Suppressor macrophage treated with lipopolysaccharide for 1 hour (primary cell): ENCODE results near the gene FRMD4A.
"Not testable (repeated sequence)": the region's sequence is repeated elsewhere in the genome, so short reads cannot be mapped to it uniquely, and the experiment has no call there.

Experiments
- DNase-seq, 3 donors: peaks; one replicate each; pipeline ENCODE4 v3.0.0-alpha.2; 2020 to 2022

Gene FRMD4A

DNA sequence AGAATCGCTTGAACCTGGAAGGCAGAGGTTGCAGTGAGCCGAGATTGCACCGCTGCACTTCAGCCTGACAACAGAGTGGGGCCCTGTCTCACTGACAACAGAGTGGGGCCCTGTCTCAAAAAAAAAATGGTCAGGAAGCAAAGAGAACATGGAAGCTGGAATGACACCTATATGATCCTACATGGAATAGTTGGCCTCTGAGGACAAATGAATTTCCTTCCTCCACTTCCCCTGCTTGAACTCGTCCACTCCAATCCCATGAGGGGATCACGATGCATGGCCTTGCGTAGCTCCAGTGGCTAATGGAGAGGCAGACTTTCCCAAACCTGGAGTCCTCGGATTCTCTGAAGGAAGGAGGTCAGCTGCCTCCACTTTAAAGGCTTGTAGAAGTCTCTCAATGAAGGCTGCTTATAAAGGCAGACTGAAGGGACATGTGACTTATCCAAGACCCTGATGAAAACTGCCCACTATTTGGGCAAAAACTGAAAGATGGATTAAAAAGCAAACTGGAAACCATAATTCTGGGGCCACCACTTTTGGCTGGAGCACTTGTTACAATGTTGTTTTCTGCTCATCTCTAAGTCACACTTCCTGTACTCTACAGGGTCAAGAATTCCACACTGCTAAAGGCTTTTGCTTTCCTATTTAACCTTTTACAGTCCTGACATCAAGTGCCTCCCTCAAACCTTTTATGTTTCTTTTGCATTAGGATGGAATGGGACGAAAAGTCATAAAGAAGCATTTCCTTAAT lies 529.4 kb downstream of the FRMD4A start:
- no peak for DNase-seq

DNA sequence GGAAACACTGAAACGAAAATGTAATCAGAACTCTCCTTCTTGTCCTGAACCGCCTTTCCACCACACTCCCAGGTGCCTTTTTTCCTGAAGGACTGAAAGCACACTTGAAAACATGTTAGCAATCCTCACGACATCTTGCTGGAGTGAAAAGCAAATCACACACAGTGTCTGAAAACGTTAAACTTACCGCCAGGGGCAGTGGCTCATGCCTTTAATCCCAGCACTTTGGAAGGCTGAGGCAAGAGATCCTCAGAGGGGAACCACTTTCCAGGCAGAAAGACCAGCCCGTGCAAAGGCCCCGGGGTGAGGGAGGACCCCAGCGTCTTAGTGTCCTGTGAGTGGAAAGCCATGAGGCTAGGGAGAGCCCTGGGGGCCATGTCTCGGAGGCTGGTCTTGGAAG lies 533.6 kb downstream of the FRMD4A start:
- DNase-seq = no peak

DNA sequence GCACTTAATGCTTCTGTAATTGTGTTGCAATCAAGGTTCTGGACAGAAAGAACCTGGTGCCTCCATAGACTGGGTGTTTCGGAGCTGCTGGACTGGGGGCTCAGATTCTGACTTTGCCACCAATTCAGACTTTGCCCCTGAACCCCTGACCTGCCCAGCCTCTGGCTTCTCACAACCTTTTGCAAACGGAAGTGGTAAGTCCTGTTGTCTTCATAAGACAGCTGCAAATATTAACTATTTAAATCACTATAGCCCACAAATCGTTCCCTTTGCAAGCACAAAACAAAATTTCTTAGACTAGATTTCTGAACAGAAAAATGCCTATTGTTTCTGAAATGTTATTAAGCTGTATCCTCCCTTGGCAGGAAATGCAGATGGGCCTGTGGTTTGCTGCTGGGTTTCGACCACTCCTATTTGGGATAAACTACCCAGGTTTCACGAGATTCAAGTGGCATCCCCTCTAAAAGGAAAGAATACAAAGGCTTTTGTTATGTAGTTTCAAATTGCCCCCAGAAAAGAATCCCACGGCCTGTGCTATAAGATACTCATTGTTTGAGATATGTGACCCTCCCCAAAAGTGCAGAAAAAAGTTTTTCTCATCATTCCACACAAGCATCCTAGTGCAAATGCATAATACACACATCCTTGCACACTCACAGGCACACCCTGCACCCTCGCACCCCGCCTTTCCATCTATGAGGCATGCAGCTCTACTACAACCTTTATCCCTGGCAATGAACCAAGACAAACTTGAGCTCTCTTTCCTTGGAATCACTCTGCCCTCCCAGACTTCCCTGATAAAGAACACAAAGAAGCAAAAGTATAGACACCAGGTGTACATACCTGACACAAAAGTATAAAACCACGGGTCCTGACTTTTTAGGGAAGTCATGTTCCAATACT lies 534.8 kb downstream of the FRMD4A start:
- no peak for DNase-seq

DNA sequence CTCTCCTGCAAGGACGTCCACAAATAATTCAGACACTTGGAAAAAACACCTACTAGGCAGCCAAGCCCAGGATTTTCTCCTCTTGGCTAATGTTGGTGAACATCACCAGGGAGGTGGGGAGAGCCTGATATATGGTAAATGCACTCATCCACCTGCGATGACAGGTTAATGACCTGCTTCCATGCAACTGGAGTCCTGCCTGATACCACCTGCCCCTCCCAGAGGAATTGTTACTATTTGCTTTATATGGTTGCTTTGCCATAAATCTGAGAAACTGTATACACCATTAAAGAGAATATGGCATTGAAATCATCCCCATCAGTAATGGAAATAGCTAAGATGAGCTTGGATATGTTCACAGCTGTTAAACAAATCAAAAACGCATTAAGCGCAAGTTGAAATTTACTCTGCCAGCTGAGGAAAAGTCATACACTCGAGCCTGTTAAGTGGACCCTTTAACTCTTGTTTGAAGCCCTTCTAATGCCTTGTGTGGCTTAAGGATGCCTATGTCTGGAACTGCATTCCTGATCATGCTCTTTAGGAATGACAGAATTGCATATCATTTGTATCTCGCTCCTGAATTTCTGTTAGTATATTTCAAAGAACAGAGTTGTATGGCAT lies 535.6 kb downstream of the FRMD4A start:
- DNase-seq = no peak

DNA sequence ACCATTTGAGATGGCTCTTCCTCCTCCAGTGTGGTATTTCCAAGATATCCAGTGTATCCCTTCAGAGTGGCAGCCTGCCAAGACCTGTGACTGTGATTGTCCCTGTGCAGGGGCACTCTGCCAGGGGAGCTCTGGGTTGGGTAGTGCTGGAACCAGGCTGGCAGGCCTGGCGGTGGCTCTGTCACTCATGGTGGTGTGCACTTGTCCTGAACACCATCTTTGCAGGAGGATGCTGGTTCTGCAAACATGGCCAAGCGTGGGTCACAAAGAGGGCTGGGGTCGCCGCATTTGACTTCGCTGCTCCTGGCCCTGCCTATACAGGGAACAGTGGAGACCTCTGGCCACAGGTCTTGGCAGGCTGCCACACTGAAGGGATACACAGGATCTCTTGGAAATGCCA lies 538.7 kb downstream of the FRMD4A start:
- no peak for DNase-seq

DNA sequence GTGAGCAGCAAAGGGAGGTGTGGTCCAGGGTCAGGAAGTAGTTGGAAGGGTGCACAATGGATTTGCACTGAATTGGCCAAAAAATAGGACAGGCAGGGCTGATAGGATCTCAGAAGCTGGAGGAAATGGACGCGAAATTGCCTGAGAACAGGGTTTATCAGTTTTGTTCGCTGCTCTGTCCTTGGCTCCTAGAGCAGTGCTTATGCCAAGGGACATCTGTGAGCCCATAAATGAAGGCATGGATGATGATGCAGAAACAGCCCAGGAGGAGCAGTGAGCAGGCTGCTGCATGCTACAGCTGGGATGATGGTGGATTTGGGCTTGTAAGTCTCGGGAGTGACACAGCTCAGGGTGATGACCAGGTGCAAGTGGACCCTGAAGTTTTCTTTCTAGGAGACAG lies 539.2 kb downstream of the FRMD4A start:
- no peak for DNase-seq

DNA sequence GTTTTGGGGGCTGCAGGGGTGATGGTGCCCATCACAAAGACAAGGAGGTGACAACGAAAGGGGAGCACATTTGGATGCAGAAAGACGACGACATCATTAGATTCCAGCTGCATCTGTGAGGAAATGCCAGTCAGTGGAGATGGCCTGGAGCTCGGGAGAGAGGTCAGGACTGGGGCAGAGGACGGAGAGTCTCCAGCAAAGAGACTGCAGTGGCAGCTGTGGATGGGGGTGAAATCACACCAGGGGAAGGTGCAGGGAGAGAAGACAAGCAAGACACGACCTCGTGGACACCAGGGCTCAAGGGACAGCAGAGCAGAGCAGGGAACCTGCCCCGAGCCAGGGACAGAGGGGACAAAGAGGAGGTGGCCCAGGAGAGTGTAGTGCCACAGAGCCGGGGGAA lies 540.5 kb downstream of the FRMD4A start:
- DNase-seq = no peak

DNA sequence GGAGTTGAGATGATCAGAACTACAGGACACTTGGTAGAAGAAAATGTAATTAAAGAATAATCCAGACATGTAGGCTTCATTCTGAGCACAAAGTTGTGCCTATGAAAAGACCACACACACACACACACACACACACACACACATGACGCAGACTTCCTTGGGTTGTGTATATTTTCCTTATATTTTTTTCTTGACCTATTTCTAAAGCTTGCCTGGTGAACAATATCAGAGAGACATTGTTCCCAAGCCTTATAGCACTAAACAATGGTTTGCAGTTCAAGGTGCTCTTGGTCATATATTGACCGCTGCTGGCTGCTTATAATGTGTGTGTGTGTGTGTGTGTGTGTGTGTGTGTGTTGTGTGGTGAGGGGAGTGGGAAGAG lies 541.3 kb downstream of the FRMD4A start:
- DNase-seq = no peak

DNA sequence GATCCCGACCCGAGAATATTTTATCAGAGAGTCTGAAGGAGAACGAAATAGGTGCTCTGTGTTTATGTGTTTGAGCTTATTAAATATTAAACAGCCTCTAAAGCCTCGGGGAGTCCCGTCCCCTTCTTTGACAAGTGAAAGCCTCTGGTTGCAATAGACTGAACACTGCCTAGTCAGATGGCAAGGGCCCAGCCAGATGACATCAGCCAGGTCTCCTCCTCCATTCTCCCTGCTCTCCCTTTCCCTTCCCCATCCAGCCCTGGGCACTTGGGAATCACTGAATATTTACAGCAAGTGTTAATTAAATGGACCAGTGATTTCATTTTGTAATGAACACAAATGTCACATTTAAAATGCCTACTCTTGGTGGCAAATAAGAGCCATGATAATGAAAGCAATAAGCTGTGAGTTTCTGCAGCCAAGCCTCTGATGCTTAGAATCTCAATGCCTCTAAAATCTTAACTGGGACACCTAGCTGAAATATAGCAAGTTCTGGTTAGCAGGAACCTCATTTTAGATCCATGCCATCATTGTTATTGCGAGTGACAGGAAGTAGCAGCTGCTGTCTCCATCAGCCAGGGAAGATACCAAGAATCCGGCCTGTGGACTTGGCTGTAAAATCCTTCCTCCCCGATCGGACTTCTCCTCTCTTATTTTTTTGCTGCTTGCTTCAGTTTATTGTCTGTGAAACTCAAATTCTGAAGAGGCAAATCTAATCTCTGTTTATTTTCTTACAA lies 541.8 kb downstream of the FRMD4A start:
- DNase-seq = peak in 1 of 3 donors; percentile 15

DNA sequence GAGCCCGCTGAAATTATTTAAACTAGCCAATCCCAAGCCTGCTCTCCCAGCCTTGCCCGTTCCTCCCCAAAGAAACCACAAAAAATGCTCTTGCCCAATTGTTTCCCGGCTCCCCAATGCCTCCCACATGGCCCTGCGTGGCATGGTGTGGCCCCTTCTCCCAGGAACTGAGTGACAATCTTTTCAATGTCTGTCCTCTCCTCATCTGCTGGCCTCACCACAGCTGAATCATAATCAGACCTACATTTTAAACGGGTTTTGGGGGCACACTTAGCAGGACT lies 542.5 kb downstream of the FRMD4A start:
- no peak for DNase-seq

DNA sequence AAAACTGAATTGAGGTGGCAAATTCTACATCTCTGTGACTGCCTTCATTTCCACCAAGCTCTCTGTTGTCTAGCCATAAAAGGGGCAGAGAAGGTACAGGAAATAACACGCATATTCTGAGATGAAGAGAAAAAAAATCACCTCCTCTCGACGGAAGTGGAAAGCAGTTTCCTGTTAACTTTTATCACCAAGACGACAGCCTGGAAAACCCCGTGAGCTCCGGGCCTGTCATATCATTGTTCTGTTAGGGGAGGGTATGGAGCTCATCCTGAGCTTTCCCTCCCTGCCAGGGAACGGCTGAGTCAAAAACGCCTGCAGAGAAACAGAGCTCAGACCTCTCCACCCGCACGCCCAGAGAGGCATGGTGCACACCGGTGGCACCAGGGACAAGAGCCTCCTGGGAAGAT lies 543.7 kb downstream of the FRMD4A start:
- peak; percentile 79 to 85 (median 83) for DNase-seq

DNA sequence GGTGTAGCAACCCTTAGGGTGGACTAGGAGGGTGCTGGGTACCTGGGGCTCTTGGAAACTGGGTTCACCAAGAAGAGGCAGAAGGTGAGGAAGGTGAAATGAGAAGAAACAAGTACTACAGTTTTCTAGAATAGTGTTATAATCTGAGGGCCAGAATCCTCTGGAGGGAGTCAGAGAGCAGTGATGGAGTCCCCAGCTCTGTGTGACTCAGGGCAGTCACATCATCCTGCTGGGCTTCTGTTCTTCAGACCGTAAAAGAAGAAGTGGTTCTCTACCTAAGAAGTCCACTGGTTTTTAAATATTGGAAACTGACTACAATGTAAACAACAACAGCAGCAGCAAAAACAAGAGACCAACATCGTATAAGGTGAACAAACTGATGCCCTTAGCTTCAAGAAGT lies 546.7 kb downstream of the FRMD4A start:
- peak; percentile 50 to 73 (median 55) for DNase-seq

DNA sequence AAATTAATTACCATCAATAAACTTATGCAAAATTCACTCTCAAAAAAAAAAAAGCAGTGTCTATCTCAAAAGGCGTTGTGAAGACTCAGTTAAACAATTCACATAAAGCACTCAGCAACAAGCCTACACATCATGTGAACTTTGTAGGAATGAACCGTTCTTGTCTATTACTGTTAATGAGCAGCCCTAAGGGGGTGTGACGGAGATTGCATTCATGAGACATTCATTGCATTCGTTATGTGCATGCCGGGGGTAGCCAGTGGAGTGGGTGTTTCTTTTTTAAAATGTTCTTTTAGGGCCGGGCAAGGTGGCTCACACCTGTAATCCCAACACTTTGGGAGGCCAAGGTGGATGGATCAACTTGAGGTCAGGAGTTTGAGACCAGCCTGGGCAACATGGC lies 551.0 kb downstream of the FRMD4A start:
- DNase-seq = no peak

DNA sequence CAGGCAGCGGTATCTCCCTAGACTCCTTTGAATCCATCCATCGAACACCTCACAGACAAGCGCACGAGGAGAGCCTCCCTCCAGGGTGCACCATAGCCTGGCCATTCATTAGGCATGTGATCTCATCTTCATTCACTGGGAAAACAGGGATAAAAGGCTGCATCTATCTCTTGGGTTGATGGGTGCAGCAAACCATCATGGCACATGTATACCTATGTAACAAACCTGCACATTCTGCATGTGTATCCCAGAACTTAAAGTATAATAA lies 552.1 kb downstream of the FRMD4A start:
- not testable (repeated sequence) for DNase-seq

DNA sequence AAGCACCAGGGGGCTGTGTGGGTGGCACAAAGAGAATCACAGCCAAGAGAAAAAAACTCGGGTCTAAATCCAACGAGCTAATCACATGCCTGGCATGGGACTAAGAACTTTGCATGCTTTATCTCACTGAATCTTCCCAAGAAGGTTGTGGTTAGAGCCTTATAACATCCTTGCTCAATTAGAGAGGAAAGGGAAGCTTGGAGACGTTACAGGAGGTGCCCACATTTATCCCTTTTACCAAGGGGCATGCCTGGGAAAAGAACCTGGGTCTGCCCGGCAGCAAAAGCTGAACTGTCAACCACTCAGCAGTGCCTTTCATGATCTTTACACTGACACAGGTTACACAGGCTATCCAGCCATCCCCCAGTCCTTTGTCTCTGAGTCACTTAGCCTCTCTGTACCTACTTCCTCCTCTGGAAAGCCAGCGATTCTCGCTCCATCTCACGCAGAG lies 553.8 kb downstream of the FRMD4A start:
- DNase-seq = peak; percentile 64 to 71 (median 67)

DNA sequence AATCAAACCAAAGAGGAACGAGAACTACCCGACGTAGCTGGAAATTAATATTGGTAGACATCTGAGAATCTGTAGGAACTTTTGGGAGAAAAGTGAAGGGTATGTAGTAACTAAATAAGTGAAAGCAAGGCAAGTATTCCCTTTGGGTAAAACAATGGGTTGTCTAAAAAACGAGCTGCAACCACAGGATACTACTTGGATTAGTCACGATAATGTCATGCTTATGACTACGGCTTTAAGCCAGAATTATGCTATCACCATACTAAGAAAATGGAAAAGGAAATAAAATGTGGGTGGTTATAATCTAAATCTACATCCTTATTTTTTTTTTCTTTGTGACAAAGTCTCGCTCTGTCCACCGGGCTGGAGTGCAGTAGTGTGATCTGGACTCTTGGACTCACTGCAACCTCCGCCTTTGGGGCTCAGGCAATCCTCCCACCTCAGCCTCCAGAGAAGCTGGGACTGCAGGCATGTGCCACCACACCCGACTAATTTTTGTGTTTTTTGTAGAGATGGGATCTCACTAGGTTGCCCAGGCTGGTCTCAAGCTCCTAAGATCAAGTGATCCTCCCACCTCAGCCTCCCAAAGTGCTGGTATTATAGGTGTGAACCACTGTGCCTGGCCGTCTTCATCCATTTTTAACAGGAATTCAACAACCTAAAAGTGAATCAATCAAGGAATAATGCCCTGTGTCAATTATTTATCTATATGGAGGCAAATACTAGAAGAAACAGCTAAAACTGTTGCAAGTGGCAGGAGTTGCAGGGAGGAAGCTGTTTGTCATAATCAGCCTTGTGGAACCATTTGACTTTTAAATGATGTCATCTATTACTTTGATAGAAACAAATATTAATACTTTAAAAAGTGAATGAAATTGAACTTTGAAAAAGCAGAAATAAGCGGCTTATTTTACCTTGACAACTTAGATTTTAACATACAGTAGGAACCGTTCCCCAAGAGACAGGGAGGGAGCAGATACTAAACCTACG lies 554.6 kb downstream of the FRMD4A start:
- peak; percentile 8 to 69 (median 38) for DNase-seq

DNA sequence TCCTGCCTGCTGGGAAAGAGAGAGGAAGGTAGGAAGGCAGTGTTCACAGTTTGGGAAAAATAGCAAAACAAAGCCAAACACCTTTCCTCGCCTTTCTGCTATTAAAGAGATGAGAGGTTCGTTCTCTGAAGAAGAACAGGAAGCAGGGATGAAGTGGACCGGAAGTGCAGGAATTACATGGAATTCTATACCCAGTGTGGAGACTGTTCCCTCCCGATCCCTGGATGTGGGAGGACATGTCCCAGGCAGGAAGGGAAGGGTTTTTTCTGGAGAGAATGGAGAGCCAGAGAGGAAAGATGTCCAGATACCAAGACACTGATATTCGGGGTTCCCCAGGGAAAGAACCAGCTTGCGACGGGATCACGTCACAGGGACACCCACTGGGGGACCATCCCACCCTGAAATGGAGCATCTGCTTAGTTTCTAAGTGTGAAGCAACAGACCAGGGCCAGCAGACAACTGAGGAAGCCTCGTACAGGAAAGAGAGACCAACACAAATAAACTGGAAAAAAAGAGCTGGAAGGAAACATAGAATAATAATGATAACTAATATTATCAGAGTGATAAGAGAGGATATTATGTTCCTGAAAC lies 556.3 kb downstream of the FRMD4A start:
- DNase-seq = peak; percentile 36 to 56 (median 38)

DNA sequence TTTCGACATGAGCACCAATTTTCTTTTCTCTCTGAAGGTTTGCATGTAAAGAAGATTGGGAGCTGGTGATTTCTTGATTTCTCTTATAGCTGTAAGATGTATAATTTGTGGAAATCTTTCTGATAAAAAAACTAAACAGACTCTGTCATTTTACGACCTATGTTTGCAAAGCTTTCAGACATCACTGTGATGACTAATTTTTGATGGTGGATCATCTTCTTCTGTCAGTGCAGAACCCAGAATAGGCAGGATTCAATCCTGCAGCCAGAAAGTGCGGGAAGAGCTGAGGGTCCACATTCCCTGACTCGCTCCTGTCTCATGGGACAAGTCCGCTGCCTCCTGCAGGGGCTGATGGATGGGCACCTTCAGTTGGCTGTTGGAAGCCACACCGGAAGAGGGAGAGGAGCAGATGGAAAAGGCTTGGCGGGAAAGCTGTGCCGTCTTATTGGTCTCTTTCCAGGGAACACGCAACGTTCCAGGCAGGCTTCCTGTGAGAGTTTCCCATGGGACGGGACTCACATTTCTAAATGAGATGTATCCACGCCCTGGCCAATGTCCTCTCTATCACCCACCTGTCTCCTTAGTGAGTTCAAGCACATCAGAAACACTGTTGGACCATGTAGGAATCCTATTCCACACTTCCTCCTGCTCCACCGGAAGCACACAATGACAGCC lies 557.1 kb downstream of the FRMD4A start:
- DNase-seq = no peak

DNA sequence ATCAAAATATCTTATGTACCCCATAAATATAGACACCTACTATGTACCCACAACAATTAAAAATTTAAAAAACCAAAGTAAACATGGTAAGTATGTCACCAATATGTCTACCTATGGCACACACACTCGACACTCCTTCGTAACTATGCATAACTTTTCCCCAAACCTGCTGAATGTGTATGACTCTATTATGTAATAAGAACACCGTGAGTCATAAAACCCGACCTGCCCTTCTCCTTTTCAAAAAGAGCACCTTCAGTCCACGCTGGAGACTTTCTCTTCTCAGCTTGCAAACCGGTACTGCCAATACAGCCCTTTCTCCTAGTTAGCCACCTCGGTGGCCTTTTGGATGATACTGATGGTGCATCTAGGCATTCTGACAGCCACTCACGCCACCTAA lies 557.7 kb downstream of the FRMD4A start:
- peak in 2 of 3 donors; percentile 10 to 35 for DNase-seq

DNA sequence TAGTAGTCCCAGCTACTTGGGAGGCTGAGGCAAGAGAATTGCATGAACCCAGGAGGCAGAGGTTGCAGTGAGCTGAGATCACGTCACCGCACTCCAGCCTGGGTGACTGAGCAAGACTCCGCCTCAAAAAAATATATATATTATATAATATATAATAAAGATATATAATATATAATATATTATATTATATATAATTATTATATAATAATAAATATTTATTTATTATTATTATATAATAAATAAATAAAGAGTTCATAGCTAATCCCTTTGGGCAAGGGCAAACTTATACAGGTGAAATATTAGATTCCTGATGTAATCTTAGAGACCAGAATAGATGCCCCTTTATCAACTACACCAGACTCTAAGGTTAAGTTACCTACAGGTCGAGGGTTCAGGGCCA lies 558.7 kb downstream of the FRMD4A start:
- no peak for DNase-seq
